Amygdala (tissue), 56 donors: ENCODE data around the gene TWIST2.
A peak's percentile ranks its signal among the peaks of the same experiment; 100 is the strongest.

Experiments used
- DNase-seq, 56 donors: peaks; one replicate each; lab custom pipeline; 2025; lab: John Stamatoyannopoulos, UW

Gene TWIST2

GRCh38 chr2:238886453-238887094 is 38.7 kb downstream of the TWIST2 start:
- no peak for DNase-seq

GRCh38 chr2:238887616-238888015 is 39.7 kb downstream of the TWIST2 start:
- no peak for DNase-seq

DNA sequence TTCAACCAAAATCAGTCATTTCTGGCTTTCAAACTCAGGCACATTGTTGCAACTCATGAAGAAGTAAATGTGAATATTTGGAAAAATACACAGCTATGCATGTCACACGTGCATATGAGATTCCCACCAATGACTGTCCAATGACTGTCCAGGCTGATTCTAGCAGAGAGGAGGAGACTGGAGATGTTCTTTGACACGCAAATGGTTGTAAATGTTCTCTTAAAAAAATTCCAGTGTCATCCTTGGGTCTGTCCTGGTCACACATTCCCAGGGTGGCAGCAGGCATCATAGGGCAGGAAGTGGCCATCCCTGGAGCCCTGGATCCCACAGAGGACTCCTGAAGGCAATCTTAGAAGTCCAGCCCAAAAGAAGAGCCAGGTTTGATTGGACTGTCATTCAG is 40.9 kb downstream of the TWIST2 start:
- no peak for DNase-seq

GRCh38 chr2:238890131-238890530 is 42.2 kb downstream of the TWIST2 start:
- DNase-seq: no peak

GRCh38 chr2:238890618-238891456 is 43.0 kb downstream of the TWIST2 start:
- no peak for DNase-seq

GRCh38 chr2:238891457-238892203 is 43.7 kb downstream of the TWIST2 start:
- DNase-seq: peak in 1 of 56 donors; percentile 6

- no peak for DNase-seq
Measured at GRCh38 chr2:238892204-238892500, 44.3 kb downstream of the TWIST2 start.

DNA sequence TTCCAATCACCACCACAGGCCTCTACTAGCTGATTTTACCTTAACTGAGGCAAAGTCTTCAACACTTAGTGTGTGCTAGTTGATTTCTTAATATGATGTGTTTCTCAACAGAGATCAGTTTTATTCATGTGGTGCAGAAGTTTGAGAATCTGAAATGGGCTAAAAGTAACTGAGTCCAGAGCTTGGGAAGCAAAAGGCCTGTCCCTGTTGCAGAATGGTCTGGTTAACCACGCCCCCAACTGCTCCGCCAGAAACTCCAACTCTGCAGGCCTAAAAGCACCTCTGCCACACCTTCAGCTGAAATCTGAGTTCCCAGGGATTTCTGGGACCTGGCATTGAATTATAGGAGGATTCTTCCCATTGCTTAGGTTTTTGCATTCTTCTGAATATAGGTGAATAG is 44.9 kb downstream of the TWIST2 start:
- no peak for DNase-seq

DNA sequence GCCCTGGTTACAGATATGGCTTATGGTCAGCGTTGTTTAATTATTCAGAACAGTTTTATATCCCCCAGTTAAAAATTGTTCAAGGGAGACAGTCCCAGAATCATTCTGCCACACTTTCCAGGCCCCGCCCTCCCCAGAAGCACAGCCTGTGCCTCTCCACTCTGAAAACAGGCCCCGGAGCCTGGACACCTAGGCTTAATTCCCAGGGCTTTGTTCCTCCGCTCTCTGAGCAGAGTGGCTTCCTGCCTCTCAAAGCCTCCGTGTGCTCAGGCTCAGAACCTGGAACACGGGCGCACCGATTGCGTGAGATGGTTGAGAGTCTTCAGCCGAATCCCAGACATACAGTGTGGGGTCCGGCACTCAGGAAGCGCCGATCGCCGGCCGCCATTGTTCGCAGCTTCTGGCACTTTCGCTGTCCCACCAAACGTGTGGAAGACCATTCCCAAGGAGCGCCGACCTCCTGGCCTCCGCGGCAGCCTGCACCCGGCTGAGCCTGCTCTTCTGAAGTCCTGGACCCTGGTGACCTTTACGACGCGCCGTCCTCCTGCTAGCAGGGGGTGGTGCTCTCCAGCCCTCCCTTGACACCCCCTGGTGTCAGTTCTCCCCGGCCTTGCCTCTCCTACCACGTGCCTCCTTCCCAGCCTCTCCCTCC is 45.6 kb downstream of the TWIST2 start:
- no peak for DNase-seq

DNA sequence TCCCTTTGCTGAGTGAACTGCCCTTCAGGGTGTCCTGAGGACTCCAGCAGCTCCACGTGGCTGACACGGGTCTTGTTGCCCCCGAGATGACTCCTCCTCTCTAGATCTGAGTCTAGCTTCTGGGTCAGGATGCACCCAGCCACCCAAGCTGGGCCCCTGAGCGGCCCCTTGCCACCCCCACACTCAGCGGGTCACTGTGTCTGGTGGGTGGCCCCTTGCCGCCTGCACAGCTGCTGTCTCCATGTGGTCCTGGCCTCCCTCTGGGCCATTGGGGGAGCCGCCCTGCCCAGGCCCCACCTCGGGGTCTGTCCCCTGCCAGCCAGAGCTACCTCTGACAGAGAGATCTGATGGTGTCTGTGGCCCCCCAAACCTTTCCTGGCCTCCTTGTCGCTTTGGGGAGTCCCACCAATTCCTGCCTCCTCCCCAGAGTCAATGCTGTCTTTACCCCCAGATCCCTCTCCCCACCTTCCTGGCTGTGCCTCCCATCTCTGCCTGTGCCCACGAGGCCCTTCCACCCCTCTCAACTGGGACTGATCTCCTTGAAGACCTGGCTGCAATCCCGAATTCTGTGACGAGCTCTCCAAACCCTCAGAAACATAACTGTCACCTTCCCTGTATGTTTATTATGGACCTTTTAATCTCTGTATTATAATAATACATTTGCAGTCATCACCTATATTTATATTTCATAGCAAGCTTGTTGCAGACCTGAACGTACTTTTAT is 46.5 kb downstream of the TWIST2 start:
- no peak for DNase-seq

DNA sequence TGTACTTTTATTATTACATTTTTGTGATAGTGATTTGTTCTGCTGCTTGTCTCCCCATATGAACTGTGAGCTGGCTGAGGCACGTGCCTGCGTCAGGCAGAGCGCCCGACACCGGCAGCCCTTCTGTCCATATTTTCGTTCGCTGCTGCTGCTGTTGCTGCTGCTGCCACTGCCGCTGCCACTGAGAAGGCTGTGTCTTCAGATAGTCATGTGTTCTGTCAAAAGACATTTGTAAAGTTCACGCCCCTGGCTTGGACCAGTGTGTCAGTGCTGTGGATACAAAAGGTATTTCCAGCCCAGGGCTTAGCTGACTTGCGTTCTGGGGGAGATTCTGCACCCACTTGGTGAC is 47.0 kb downstream of the TWIST2 start:
- DNase-seq: no peak

DNA sequence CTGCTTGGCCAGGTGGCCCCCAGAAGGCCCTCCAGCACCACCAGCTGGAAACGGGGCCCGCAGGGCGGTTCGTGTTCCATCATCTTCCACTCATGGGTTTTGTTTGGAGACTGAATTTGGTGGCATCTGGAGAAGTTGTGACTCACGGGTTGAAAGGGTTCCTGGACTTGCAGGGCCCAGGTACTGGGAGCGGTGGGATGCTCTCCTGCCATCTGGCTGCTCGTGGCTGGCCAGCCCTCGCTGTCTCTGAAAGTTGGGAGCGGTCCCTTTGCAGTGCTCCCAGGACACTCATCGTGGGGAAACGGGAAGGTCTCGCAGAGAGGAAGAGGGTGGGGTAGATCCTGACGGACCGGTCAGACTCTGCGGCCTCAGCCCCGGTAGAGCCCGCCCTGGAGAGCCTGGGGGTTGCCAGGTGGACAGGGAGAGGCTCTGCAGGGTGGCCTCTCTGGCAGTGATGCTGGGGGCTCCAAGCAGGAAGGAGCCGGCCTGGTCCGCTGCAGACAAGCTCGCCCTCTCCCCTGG is 47.5 kb downstream of the TWIST2 start:
- no peak for DNase-seq

DNA sequence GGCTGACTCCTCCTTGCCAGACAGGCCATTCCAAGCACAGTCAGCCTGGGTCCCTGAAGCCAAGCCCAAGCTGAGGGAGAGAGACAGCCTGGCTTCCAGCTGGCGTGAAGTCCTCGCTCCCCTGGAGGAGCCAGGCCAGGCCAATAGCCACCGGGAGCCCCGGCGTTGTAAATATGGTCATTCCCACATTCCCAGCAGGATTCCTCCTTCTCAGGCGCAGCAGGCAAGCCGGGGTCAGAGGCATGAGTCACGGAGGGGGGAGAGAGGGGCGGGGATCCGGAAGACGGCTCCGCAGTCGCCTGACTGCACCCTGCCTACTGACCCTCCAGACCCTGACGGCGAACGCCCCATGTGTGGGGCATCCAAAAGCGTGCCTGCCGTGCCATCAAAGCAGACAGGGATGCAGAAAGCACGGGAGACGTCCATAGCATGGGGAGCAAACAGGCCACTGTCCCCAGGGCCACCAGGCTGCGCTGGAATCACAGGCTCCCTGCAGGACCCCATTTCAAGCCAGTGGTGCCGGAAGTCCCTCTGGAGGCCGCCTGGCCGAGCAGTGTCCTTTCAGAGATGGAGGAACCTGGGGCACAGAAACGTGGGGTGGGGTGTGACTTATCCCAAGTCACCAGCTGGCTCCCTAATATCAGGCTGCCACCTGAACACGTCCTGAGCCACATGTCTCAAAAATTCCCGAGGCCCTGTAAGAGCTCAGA is 48.2 kb downstream of the TWIST2 start:
- peak in 2 of 56 donors; percentile 7 to 10 for DNase-seq

GRCh38 chr2:238896641-238897040 is 48.8 kb downstream of the TWIST2 start:
- DNase-seq: no peak

DNA sequence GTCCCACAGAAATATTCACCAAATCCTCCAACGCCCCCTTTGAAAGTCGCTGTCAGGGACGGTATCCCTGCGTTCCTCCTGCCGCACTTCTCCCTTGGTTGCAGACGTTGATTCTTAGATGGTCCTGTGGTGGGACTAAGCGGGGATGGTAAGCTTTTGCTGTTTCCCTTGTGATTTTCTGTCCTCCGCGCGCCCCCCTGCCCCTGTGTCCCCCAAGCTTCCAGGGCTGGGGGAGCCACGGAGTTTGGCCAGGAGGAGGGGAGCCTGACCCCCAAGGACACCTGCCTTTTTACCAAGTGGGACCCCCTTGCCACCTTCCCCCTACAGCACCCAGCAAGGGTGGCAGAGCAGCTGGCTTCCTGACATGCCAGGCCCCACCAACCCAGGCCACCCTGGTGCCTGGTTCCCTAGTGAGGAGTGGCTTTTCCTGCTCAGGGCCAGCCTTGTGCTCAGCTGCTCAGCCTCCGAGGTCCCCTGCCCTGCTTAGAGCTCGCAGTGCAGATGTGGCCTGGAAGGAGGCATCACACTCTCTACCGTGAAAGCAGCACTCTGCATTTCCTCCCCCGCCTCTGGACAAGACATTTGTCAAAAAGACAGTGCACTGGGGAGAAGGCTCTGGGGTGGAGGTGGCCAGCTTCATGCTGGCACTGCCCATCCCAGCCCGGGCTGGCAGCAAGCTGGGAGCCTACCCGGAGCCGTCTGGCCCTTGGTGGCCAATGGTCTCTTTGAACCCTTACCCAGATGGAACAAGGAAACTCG is 49.4 kb downstream of the TWIST2 start:
- no peak for DNase-seq

GRCh38 chr2:238897911-238898311 is 50.0 kb downstream of the TWIST2 start:
- no peak for DNase-seq

- DNase-seq: no peak
Measured at GRCh38 chr2:238898534-238899281, 50.8 kb downstream of the TWIST2 start.

DNA sequence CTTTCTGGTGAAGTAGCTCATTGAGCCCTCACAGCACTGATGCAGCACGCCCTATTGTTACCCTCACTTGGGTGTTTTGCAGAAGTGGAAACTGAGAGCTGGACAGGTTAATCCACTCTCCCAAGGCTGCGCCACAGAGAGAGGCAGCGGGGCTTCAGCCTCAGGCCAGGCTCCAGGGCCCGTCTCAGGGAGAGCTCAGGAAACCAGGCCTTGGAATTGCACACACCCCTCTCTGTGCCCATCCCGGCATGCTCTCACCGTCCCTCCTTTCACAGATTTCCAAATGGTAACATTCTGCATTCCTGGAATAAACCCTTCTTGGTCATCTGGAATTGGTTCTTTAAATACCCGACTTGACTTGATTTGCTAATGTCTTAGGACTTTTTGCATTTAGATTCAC is 51.5 kb downstream of the TWIST2 start:
- DNase-seq: no peak
